T follicular helper cell (primary cell): ENCODE data around the gene RAP1GAP.

Experiments
- DNase-seq: peaks from one replicate; pipeline ENCODE4 v3.0.0-alpha.2; 2020; ENCODE audit warnings: low read depth

Gene RAP1GAP

GRCh38 chr1:21590934-21591333 is 78.2 kb downstream of the RAP1GAP start:
- no peak for DNase-seq

- no peak for DNase-seq
Observed at GRCh38 chr1:21590126-21590880, 78.9 kb downstream of the RAP1GAP start.

- no peak for DNase-seq
Observed at GRCh38 chr1:21589618-21590017, 79.5 kb downstream of the RAP1GAP start.

- DNase-seq = no peak
Observed at GRCh38 chr1:21587602-21587953, 81.6 kb downstream of the RAP1GAP start.

- DNase-seq = no peak
Observed at GRCh38 chr1:21586846-21587601, 82.1 kb downstream of the RAP1GAP start.

- no peak for DNase-seq
Observed at GRCh38 chr1:21586222-21586621, 82.9 kb downstream of the RAP1GAP start.

- no peak for DNase-seq
Observed at GRCh38 chr1:21585037-21585436, 84.1 kb downstream of the RAP1GAP start.

GRCh38 chr1:21584096-21584495 is 85.1 kb downstream of the RAP1GAP start:
- no peak for DNase-seq

- no peak for DNase-seq
Observed at GRCh38 chr1:21579791-21580190, 89.4 kb downstream of the RAP1GAP start.

GRCh38 chr1:21577933-21578332 is 91.2 kb downstream of the RAP1GAP start:
- DNase-seq = no peak

- no peak for DNase-seq
Observed at GRCh38 chr1:21577324-21577723, 91.8 kb downstream of the RAP1GAP start.

GRCh38 chr1:21576798-21577187 is 92.4 kb downstream of the RAP1GAP start:
- DNase-seq = no peak

- DNase-seq = no peak
Observed at GRCh38 chr1:21576031-21576797, 92.9 kb downstream of the RAP1GAP start.

- no peak for DNase-seq
Observed at GRCh38 chr1:21575351-21575942, 93.7 kb downstream of the RAP1GAP start.

- DNase-seq = no peak
Observed at GRCh38 chr1:21574466-21575151, 94.5 kb downstream of the RAP1GAP start.

GRCh38 chr1:21573971-21574465 is 95.1 kb downstream of the RAP1GAP start:
- DNase-seq = no peak

GRCh38 chr1:21573475-21573874 is 95.7 kb downstream of the RAP1GAP start:
- DNase-seq = no peak

GRCh38 chr1:21572735-21573277 is 96.4 kb downstream of the RAP1GAP start:
- no peak for DNase-seq

- no peak for DNase-seq
Observed at GRCh38 chr1:21572221-21572620, 96.9 kb downstream of the RAP1GAP start.

GRCh38 chr1:21570885-21571284 is 98.3 kb downstream of the RAP1GAP start:
- no peak for DNase-seq

GRCh38 chr1:21570528-21570875 is 98.7 kb downstream of the RAP1GAP start:
- no peak for DNase-seq
